ENCODE data around the gene FBN1. TPM values are rescaled to one million over a fixed set of nuclear protein-coding genes. Genes with fewer than 3 reads are reported as not detected.
A peak's percentile ranks its signal among the peaks of the same experiment; 100 is the strongest.

FBN1 gene
- total and polyA plus RNA-seq, 7 donors: 1.2 to 173 (median 57.0) TPM

DNA sequence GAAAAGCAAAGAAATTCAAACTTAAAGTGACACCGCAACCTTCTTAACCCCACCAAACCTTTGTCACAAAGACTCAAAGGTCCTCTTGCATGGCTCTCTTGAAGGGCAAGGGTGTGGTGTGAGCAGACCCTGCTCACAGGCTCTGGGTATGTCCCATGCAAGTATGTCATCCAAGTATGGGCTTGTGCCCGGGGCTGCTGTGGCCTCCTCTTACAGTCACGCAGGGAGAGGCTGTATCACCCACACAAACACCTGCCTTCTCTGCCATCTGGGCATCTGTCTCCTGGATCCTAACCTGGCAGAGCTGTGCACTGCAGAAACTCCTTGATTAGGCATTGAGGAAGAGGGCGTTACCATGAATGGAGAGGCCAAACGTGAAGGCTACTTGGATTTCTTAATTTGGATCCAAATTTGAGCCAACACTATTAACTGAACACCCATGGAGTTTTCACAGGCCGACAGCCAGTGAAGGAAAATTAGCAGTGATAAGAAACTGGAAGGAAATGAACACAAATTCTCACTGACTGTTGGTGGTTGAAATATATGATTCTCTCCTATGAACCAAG is 167.6 kb downstream of the FBN1 start:
- Histone ChIP-seq H3K4me1 (no peaks in the 10 kb centered on the region), H3K4me3 (no peak overlapping the region), H3K27me3 (no peaks in the 10 kb centered on the region), H3K27ac (peak overlapping the region in 1 of 4 donors; percentile 29), H3K36me3 (peaks cover 0 to 32% (median 6%) of the 10 kb centered on the region in 4 donors), H3K9me3 (no peaks in the 10 kb centered on the region)
- WGBS, 2 donors: 85% methylated on average over 6 of the region's 6 CpGs
- intact Hi-C loops (cut with DNase I): no loop called here
- TF ChIP-seq EP300 (IDR thresholded peaks at IDR 0.05): no peak
- no peak for DNase-seq

DNA sequence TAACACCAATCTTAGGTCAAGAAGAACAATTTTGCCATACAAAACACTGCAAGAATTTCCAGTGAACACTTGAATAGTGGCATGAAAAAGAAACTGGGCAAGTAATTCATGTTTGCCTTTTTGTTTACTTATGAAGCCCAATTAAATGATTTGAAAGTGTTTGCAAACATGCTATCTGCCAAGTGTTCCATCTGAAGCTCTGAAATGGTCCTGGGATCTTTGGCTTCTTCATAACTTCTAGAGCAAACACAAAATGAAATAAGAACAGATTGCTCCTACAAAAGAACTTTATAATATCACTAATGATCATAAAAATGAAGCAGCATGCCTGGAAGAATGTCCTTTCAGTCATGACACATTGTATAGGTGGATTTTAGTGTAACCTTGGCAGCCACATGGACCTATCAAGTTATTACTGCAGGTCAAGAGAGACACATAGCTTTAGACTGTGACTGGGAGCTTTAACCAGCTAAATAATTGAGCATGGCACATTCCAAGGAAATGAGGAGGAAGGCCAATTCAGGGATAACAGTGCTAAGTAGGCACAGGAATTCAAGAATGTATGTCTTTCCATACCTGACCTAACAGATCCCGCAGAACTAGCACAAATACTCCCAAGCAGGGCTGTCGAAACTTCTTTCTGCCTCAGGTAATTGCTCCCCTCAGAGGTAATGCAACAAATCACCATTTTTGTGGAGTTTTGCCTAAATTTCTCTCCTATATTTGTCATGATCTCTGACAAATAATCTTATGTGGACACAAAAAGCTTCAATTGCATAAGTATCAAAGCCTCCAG is 169.7 kb downstream of the FBN1 start:
- Histone ChIP-seq H3K27ac (no peak overlapping the region), H3K36me3 (peaks cover 0 to 41% (median 9%) of the 10 kb centered on the region in 4 donors), H3K9me3 (no peaks in the 10 kb centered on the region), H3K4me3 (no peak overlapping the region), H3K27me3 (no peaks in the 10 kb centered on the region), H3K4me1 (no peaks in the 10 kb centered on the region)
- 98% methylated on average over 2 of the region's 2 CpGs for WGBS, 2 donors
- intact Hi-C loops (cut with DNase I): no loop called here
- DNase-seq: no peak
- TF ChIP-seq POLR2AphosphoS5 (IDR thresholded peaks at IDR 0.05) (no peak), EP300 (IDR thresholded peaks at IDR 0.05) (no peak), POLR2A (IDR thresholded peaks at IDR 0.05) (no peak)
- TF ChIP-seq, protein P1, sequence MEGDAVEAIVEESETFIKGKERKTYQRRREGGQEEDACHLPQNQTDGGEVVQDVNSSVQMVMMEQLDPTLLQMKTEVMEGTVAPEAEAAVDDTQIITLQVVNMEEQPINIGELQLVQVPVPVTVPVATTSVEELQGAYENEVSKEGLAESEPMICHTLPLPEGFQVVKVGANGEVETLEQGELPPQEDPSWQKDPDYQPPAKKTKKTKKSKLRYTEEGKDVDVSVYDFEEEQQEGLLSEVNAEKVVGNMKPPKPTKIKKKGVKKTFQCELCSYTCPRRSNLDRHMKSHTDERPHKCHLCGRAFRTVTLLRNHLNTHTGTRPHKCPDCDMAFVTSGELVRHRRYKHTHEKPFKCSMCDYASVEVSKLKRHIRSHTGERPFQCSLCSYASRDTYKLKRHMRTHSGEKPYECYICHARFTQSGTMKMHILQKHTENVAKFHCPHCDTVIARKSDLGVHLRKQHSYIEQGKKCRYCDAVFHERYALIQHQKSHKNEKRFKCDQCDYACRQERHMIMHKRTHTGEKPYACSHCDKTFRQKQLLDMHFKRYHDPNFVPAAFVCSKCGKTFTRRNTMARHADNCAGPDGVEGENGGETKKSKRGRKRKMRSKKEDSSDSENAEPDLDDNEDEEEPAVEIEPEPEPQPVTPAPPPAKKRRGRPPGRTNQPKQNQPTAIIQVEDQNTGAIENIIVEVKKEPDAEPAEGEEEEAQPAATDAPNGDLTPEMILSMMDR (IDR thresholded peaks at IDR 0.05): no peak

DNA sequence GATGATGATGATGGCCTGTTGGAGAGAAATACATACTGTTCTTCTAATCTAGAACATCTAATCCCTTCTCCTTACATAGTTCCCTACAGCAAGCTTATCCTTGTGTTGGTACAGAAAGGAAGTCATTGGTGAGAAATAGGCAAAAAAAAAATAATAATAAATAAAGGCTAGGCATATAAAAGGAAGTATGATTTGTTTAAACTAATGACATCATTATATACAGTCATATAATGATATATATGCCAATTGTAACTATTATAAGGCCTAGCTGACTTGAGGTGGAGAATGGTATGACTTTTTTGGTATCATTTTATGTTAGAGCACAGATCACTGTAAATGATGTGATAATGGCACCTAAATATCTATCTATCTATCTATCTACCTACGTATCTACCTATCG is 171.8 kb downstream of the FBN1 start:
- intact Hi-C loops (cut with DNase I): no loop called here
- H3K36me3 ChIP-seq: peaks cover 0 to 55% (median 9%) of the 10 kb centered on the region in 4 donors
- H3K27me3 ChIP-seq: no peaks in the 10 kb centered on the region
- H3K9me3 ChIP-seq: no peaks in the 10 kb centered on the region
- TF ChIP-seq, protein P1 (IDR thresholded peaks at IDR 0.05): no peak
- TF ChIP-seq POLR2AphosphoS5 (IDR thresholded peaks at IDR 0.05) (no peak), POLR2A (IDR thresholded peaks at IDR 0.05) (no peak)
- H3K4me3 ChIP-seq: no peak overlapping the region
- H3K27ac ChIP-seq: no peak overlapping the region
- no peaks in the 10 kb centered on the region for H3K4me1 ChIP-seq
- WGBS, 2 donors: 81 to 95% methylated on average over 2 of the region's 2 CpGs
- DNase-seq: no peak

DNA sequence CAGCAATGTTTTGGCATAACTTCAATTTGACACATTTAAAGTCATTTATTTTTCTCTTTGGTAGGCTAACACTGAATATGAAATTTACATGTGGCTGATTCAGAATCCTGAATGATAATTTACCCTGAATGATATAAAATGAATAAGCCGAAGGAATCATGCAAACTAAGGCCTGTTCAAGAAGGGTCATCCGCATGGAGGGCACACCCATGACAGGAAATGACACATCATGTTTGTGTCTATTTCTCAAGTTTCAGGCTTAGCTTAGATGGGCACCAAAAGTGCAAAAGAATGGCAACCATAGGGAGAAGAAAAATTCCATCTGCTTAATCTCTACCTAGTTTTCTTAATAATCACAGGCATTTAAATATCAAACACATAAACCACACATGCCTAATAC is 172.8 kb downstream of the FBN1 start:
- TF ChIP-seq EP300 (IDR thresholded peaks at IDR 0.05): no peak
- no peak for TF ChIP-seq POLR2A (IDR thresholded peaks at IDR 0.05)
- no peak for TF ChIP-seq POLR2AphosphoS5 (IDR thresholded peaks at IDR 0.05)
- TF ChIP-seq, protein P1 (IDR thresholded peaks at IDR 0.05): no peak
- no peak for DNase-seq
- Histone ChIP-seq H3K4me1 (no peaks in the 10 kb centered on the region), H3K36me3 (peaks cover 0 to 63% (median 9%) of the 10 kb centered on the region in 4 donors), H3K4me3 (no peak overlapping the region), H3K27ac (peak overlapping the region in 1 of 4 donors; percentile 21), H3K9me3 (no peaks in the 10 kb centered on the region), H3K27me3 (no peaks in the 10 kb centered on the region)
- intact Hi-C loops (cut with DNase I): no loop called here
- whole genome bisulfite sequencing, 2 donors: 84 to 92% methylated on average over 2 of the region's 2 CpGs

DNA sequence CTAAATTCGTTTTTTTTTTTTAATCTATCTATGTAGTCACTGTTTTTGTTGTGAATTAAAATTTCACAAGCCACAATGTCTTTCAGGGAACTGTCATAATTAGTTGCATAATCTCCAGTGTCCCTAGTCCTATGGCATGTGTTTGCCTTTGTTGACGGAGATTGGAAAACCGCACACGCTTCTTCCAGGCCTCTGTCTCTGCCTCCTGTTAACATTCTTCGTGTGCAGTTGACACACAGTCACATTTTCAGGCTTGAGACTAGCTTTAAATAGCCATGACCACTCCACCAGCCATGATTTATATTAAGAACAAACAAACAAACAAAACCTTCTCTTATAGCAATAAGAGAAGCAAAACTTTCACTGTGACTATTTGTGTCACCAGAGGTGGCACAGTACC is 174.4 kb downstream of the FBN1 start:
- Histone ChIP-seq H3K4me1 (no peaks in the 10 kb centered on the region), H3K9me3 (no peaks in the 10 kb centered on the region), H3K27ac (peak overlapping the region in 1 of 4 donors; percentile 50), H3K27me3 (no peaks in the 10 kb centered on the region), H3K4me3 (no peak overlapping the region), H3K36me3 (peaks cover 0 to 76% (median 9%) of the 10 kb centered on the region in 4 donors)
- intact Hi-C loops (cut with DNase I): no loop called here
- 86 to 90% methylated on average over 5 of the region's 5 CpGs for WGBS, 2 donors
- no peak for DNase-seq
- TF ChIP-seq POLR2A (IDR thresholded peaks at IDR 0.05): no peak

All from sigmoid colon (tissue), 7 donors.